Measurements from ENCODE around the gene E2F7.

E2F7 gene

GRCh38 chr12:77062396-77062795, 3.0 kb downstream of the E2F7 start:
- DNase-seq = no peak

DNA sequence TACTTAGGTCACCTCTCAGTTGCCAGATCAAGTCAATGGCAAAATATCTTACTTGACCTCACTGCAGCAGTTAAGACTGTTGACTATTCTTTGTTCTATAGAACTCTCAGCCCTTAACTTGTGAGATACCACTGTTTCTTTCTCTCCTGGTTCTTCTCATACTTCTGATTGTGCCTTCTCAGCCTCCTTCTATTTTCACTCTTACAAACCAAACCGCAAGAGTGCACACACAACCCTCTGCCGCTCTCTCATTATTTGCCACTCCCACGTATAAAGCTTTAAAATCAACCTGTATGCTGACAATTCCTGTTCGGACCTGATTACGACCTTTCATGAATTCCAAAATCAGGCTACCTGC, 4.5 kb downstream of the E2F7 start:
- no peak for DNase-seq

GRCh38 chr12:77060136-77060882, 5.1 kb downstream of the E2F7 start:
- DNase-seq = peak; percentile 2

- no peak for DNase-seq
Measured at GRCh38 chr12:77058740-77059139, 6.6 kb downstream of the E2F7 start.

GRCh38 chr12:77054851-77055250, 10.5 kb downstream of the E2F7 start:
- DNase-seq = no peak

DNA sequence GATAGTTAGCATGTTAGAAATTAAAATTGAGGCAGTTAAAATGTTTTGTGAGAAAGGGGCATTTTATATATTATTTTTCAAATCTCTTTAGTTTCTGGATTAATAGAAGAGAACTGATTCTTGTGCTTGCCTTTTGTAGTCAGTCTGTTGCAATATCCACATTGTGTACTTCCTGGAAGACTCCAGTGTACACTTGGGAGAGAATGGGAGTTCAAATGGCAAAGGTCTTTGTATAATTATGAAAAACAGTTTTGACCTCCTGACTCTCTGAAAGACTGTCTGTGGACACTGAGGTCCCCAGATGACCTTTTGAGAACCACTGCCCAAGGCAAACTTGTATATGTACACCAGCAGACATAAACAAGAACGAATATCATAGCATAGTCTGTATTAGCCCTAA, 12.1 kb downstream of the E2F7 start:
- DNase-seq = no peak

DNA sequence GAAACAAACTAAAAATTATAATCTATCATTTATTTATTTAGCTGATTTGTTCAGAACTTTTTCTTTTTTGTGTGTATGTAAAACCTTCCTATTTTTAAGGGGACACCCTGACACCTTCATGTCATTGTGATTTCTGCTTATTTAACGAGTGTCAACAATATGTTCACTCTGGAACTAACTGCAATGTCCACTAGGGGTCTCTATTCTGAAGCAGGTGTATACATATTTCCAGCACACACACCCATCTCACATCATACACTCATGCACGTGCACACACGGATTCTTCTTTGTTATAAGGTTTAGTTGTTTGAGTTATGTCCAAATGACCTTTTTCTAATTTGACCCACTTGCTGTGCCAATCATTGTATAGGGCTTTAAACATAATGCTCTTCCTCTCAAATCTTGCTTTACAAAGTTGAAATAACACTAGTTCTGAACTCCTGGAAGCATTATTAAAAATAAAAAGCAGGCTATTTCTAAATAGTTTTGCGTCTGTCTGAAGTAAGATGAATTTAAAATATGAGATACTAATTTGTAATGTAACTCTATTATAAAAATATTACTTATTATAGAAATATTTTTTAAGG, 15.5 kb downstream of the E2F7 start:
- DNase-seq = peak; percentile 25

- no peak for DNase-seq
Measured at GRCh38 chr12:77047341-77048109, 17.8 kb downstream of the E2F7 start.

DNA sequence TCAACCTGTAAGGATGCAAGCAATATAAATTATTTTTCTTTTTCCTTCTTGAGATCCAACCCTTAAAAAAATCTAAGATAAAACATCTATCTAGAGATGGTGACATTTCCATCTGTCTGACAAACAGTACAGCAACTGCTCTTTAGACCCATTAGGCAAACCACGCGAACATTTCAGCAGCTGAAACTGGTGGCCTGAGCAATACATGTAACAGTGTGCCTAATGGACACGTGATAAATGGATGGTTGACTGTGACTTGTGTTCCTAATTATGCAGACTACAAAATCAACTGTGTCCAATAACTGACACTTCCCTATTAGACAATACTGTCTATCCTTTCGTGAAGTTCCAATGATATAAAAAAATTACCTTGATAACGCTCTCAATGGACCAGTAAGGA, 18.9 kb downstream of the E2F7 start:
- DNase-seq = no peak

- no peak for DNase-seq
Measured at GRCh38 chr12:77045183-77045582, 20.2 kb downstream of the E2F7 start.

GRCh38 chr12:77044721-77045120, 20.6 kb downstream of the E2F7 start:
- no peak for DNase-seq

DNA sequence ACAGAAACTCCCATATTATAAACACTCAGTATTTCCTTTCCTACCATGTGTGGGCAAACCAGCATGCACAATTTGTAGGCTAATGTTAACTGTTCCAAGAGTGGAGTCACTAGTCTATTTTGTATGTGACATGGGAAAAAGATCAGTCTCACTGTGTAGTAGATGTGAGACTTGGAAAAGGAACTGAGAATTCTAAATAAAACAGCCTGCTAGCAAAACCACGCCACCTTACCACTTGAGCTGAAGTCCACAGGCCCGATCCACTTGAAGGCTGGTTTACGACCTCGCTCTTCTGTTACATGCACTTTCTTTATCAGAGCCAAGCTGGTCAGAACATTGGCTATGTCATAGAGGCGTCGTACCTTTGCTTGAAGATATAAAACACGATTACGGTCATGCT, 22.5 kb downstream of the E2F7 start:
- no peak for DNase-seq

DNA sequence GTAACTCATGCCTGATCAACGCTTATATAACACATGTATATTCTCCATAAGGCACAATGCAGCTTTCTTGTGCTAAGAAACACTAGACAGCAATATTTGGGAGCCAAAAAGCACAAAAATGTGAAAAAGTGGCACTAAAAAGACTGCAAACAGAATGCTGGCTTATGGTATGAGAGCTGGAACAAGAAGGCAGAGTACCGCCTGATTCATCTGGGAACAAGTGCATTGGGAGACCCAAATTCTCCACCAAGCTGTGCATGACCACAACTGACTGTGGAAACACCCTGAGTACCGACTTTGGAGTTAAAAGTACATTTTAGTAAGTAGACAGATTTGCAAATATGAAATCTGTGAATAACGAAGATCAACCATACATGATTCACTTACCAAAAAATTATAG, 25.1 kb downstream of the E2F7 start:
- no peak for DNase-seq

- no peak for DNase-seq
Measured at GRCh38 chr12:77035226-77035625, 30.1 kb downstream of the E2F7 start.

GRCh38 chr12:77033658-77034536, 31.5 kb downstream of the E2F7 start:
- no peak for DNase-seq

DNA sequence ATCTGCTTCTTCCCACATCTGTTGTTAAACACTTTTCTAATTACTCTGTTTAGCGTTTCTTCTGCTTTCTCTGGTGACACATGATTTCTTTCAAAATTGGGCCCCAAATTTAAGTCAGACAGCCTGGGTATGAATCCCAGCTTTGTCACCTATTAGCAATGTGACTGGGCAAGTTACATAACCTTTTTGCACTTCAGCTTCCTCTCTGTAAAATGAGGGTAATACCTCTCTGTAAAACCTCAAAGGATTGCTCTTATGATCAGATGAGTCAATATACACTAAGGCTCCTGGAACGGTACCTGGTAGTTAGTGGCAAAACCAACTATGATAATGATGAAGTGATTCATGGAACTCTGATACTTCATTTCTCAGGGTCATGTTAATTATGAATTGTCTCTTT, 33.0 kb downstream of the E2F7 start:
- DNase-seq = no peak

GRCh38 chr12:77031745-77032144, 33.6 kb downstream of the E2F7 start:
- DNase-seq = no peak

GRCh38 chr12:77025782-77026314, 39.5 kb downstream of the E2F7 start:
- DNase-seq = no peak

DNA sequence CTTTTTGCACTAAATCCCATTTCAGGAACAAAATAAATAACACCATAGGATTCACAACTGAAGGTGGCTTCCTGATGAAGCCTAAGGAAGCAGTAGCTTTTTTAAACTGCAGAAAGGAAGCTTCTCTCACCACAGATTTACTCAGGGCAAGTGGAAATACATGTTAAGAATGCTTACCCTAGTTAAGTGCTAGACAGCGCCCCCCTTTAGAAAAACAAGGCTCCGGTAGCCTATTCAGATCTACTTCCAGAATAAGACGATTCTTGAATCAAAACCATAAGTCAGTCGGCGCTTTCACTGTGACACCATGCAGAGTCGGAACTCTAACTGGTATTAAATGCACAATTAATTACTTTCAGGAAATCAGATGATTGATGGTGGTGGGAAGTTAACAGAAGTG, 41.9 kb downstream of the E2F7 start:
- no peak for DNase-seq

DNA sequence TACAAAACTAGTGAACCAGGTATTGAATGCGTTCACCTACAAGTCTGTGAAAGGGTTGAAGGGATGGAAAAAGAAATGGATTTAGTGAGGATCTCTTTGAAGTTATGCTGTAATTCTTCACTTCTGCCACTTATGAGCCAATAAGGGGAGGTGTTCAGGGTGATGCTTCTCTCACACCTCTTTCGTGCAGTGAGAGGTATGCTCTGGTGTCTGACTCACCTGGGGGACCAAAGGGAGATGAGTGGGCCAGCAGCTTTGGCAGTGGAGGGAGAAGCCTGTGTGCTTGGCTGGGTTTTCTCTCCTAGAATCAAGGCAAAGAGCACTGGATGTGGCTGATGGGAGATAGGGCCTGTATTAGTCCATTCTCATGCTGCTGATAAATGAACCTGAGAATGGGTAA, 45.4 kb downstream of the E2F7 start:
- no peak for DNase-seq

DNA sequence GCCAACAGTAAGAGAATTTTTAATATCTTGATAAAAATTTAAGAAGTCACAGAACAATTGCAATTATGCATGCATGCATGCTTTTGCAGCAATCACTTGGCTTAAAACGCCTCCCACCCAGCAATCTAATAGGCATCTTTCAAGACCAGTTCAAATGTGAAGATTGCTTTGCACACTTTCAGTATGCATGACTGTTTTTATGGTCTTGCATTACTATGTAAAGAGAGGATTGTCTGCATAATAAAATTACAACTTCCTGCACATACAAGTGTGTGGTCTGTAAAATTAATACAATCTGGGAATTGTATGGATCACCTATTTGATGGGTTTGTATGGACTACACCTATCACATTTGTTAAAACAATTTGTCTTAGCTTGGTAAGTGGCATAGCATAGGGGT, 48.8 kb downstream of the E2F7 start:
- no peak for DNase-seq

GRCh38 chr12:77013091-77013490, 52.3 kb downstream of the E2F7 start:
- no peak for DNase-seq

Data from KG1 (cell line).